ENCODE data around the gene ARFGEF2. TPM values are rescaled to one million over a fixed set of nuclear protein-coding genes. Genes with fewer than 3 reads are reported as not detected.

Gene ARFGEF2
- total and polyA plus RNA-seq, 2 donors (not counting 3 experiments of a cell fraction or from before 2014, with no cell fraction given), result 12.7 to 32.6 TPM

GRCh38 chr20:48949304-48950170 lies 28.0 kb downstream of the ARFGEF2 start:
- Histone ChIP-seq H3K36me3 (ENCODE audit: control insufficient read depth in 2 of 2, extremely low read depth in 1 of 2, insufficient read depth in 2 of 2, low read length in 2 of 2) (peaks cover 4 to 24% of the 10 kb centered on the region in 2 experiments), H3K79me2 (ENCODE audit: control insufficient read depth, insufficient read depth, low read length) (peaks cover 2% of the 10 kb centered on the region), H3K27ac (ENCODE audit: insufficient read depth, low read depth, low read length) (no peak overlapping the region), H3K4me1 (ENCODE audit: control insufficient read depth, extremely low read depth, insufficient read depth, low read length) (no peaks in the 10 kb centered on the region), H3K4me2 (ENCODE audit: insufficient read depth, low read length) (no peak overlapping the region), H3K4me3 (replicated peaks in 1 of 3; ENCODE audit: insufficient read depth in 1 of 3, low read depth in 1 of 3, low read length in 3 of 3) (no peak overlapping the region), H4K20me1 (replicated peaks; ENCODE audit: control insufficient read depth, extremely low read depth, insufficient read depth, low read length) (no peaks in the 10 kb centered on the region), H3K9me1 (replicated peaks; ENCODE audit: control insufficient read depth, extremely low read depth, insufficient read depth, low read length) (no peaks in the 10 kb centered on the region), H3K9ac (replicated peaks; ENCODE audit: extremely low read depth, insufficient read depth, low read length) (no peak overlapping the region), H3K27me3 (ENCODE audit: control insufficient read depth in 2 of 2, insufficient read depth in 2 of 2, low read length in 2 of 2) (no peaks in the 10 kb centered on the region), H2AFZ (ENCODE audit: low read depth, low read length) (no peak overlapping the region), H3K9me3 (replicated peaks; ENCODE audit: control insufficient read depth, insufficient read depth, low read length) (no peaks in the 10 kb centered on the region)
- no peak for TF ChIP-seq POLR2AphosphoS5 (IDR thresholded peaks at IDR 0.05; ENCODE audit: insufficient read depth, low read depth, low read length)
- peak in 1 of 2 donors; percentile 8 for TF ChIP-seq CTCF (IDR thresholded peaks at IDR 0.05; ENCODE audit: extremely low read depth in 1 of 2, insufficient read depth in 1 of 2, low read depth in 1 of 2, low read length in 2 of 2)
- no TSS peak for BruUV-seq (replicated peaks)
- CTCF ChIA-PET, result interaction anchor here (0.9 to 1.2 kb wide), 2 partner anchors 44 to 292 kb away, joined by 4 to 5 read pairs; no protein-coding TSS in a partner anchor
- no peak for DNase-seq (ENCODE audit: low read depth, low spot score)
- dilution Hi-C loops (cut with MboI; ENCODE audit: extremely low pct_ligation_motif_present, low sequenced_read_pairs) (no loop called here), intact Hi-C loops (cut with micrococcal nuclease) (no loop called here)
- FAIRE-seq, result no peak
- POLR2A ChIA-PET, result no interaction called here

DNA sequence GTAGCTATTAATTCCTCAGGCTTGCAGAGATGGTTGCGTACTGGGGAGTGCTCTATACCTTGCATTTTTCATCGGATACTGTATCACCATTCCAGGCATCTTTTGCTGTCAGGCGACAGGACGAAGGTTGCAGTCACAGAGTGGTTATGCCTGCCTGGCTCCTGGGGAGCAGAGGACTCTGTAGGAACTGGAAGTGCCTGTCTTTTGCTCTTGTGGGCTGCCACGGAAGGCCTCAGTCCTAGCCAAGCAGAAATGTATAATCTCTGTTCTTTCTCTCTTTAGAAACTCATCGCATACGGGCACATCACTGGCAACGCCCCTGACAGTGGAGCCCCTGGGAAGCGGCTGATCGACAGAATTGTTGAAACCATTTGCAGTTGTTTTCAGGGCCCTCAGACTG lies 29.5 kb downstream of the ARFGEF2 start:
- H3K79me2 ChIP-seq (ENCODE audit: control insufficient read depth, insufficient read depth, low read length), result peaks cover 2% of the 10 kb centered on the region
- FAIRE-seq, result no peak
- TF ChIP-seq JUN (IDR thresholded peaks at IDR 0.05; ENCODE audit: borderline replicate concordance, insufficient read depth, insufficient read length, low read depth) (no peak), POLR2A (IDR thresholded peaks at IDR 0.05; ENCODE audit: low read depth, low read length) (no peak), CTCF (IDR thresholded peaks at IDR 0.05; ENCODE audit: extremely low read depth in 1 of 2, insufficient read depth in 1 of 2, low read depth in 1 of 2, low read length in 2 of 2) (no peak), MYC (IDR thresholded peaks at IDR 0.05; ENCODE audit: low read depth, low read length) (no peak), FOS (IDR thresholded peaks at IDR 0.05; ENCODE audit: borderline replicate concordance, insufficient read depth, low read length) (no peak), POLR2AphosphoS5 (IDR thresholded peaks at IDR 0.05; ENCODE audit: insufficient read depth, low read depth, low read length) (no peak), EZH2 (IDR thresholded peaks at IDR 0.05; ENCODE audit: borderline replicate concordance, low read depth, low read length, severe bottlenecking) (no peak), GATA2 (IDR thresholded peaks at IDR 0.05; ENCODE audit: insufficient read depth, insufficient read length, low read depth, low read length) (no peak)
- TF ChIP-seq, protein P1, sequence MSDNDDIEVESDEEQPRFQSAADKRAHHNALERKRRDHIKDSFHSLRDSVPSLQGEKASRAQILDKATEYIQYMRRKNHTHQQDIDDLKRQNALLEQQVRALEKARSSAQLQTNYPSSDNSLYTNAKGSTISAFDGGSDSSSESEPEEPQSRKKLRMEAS (IDR thresholded peaks at IDR 0.05; ENCODE audit: insufficient read depth, insufficient read length), result no peak
- H3K9ac ChIP-seq (replicated peaks; ENCODE audit: extremely low read depth, insufficient read depth, low read length), result no peak overlapping the region
- H3K36me3 ChIP-seq (ENCODE audit: control insufficient read depth in 2 of 2, extremely low read depth in 1 of 2, insufficient read depth in 2 of 2, low read length in 2 of 2), result peaks cover 6 to 31% of the 10 kb centered on the region in 2 experiments
- H3K27me3 ChIP-seq (ENCODE audit: control insufficient read depth in 2 of 2, insufficient read depth in 2 of 2, low read length in 2 of 2), result no peaks in the 10 kb centered on the region
- intact Hi-C loops (cut with micrococcal nuclease), result no loop called here
- H4K20me1 ChIP-seq (replicated peaks; ENCODE audit: control insufficient read depth, extremely low read depth, insufficient read depth, low read length), result no peaks in the 10 kb centered on the region
- CTCF ChIA-PET, result interaction anchor here (1.0 kb wide), 1 partner anchor 9 kb away, joined by 3 read pairs; no protein-coding TSS in a partner anchor
- DNase-seq (ENCODE audit: low read depth, low spot score), result no peak
- no TSS peak for BruUV-seq (replicated peaks)
- no peaks in the 10 kb centered on the region for H3K9me3 ChIP-seq (replicated peaks; ENCODE audit: control insufficient read depth, insufficient read depth, low read length)
- H3K4me3 ChIP-seq (replicated peaks in 1 of 3; ENCODE audit: insufficient read depth in 1 of 3, low read depth in 1 of 3, low read length in 3 of 3), result no peak overlapping the region
- dilution Hi-C loops (cut with MboI; ENCODE audit: extremely low pct_ligation_motif_present, low sequenced_read_pairs), result no loop called here
- H3K9me1 ChIP-seq (replicated peaks; ENCODE audit: control insufficient read depth, extremely low read depth, insufficient read depth, low read length), result no peaks in the 10 kb centered on the region
- H3K4me2 ChIP-seq (ENCODE audit: insufficient read depth, low read length), result no peak overlapping the region
- H3K4me1 ChIP-seq (ENCODE audit: control insufficient read depth, extremely low read depth, insufficient read depth, low read length), result no peaks in the 10 kb centered on the region
- no peak overlapping the region for H2AFZ ChIP-seq (ENCODE audit: low read depth, low read length)
- H3K27ac ChIP-seq (ENCODE audit: insufficient read depth, low read depth, low read length), result no peak overlapping the region
- POLR2A ChIA-PET, result no interaction called here
